GM03348 (cell line): Measurements from ENCODE around the gene COG7.

Experiments used
- DNase-seq: peaks from one replicate; pipeline ENCODE4 v3.0.0; 2012; ENCODE audit warnings: low spot score

The COG7 gene

GRCh38 chr16:23357761-23358290 is 95.2 kb downstream of the COG7 start:
- DNase-seq = no peak

GRCh38 chr16:23356941-23357340 is 96.0 kb downstream of the COG7 start:
- DNase-seq = no peak

GRCh38 chr16:23355106-23355670 is 97.8 kb downstream of the COG7 start:
- no peak for DNase-seq

GRCh38 chr16:23354246-23354645 is 98.7 kb downstream of the COG7 start:
- no peak for DNase-seq

GRCh38 chr16:23353440-23353839 is 99.5 kb downstream of the COG7 start:
- no peak for DNase-seq

GRCh38 chr16:23351360-23351759 is 101.6 kb downstream of the COG7 start:
- DNase-seq = no peak

- DNase-seq = no peak
These were observed 104.2 kb downstream of the COG7 start for GRCh38 chr16:23348579-23349469.

- no peak for DNase-seq
These were observed 107.8 kb downstream of the COG7 start for GRCh38 chr16:23345237-23345636.

- no peak for DNase-seq
These were observed 109.1 kb downstream of the COG7 start for GRCh38 chr16:23343643-23344612.

GRCh38 chr16:23342083-23342640 is 110.8 kb downstream of the COG7 start:
- no peak for DNase-seq

- no peak for DNase-seq
These were observed 113.2 kb downstream of the COG7 start for GRCh38 chr16:23339787-23340186.
